IMR-90 (cell line): Measurements from ENCODE around the gene CD300H. TPM values are rescaled to one million over a fixed set of nuclear protein-coding genes. Genes with fewer than 3 reads are reported as not detected.

ENCODE experiments used
- ATAC-seq: fragments of 200-7000 bp; cut with Tn5 transposase; 2 replicates; pipeline ENCODE4 v1.9.1; 2020; ENCODE audit warnings: low read depth, mild to moderate bottlenecking, moderate library complexity
- BruUV-seq: library from RNA; stranded (reverse); fragments of 400-500 nt; replicated peaks from 2 replicates; lab custom pipeline; 2021; lab: Mats Ljungman, UMichigan
- CTCF ChIA-PET: fragments of 300-600 bp; formaldehyde crosslinking; extraction: SDS; loops from one replicate; lab custom pipeline; 2021; ENCODE audit warnings: antibody characterized with exemption; lab: Yijun Ruan, JAX
- POLR2A ChIA-PET: fragments of 300-600 bp; sonication (Branson Sonifier 250); formaldehyde crosslinking; loops from one replicate; lab custom pipeline; 2022; ENCODE audit warnings: antibody characterized with exemption; ENCODE audit not compliant: unreplicated experiment; lab: Charles Lee
- DNase-seq: peaks from one replicate; pipeline ENCODE4 v3.0.0; 2013
- H2AFZ ChIP-seq: replicated peaks from 2 replicates; pipeline ENCODE3; 2013; ENCODE audit warnings: low read length, mild to moderate bottlenecking; ENCODE audit not compliant: poor library complexity
- H2AK5ac ChIP-seq: 2 replicates; pipeline ENCODE4 v1.6.1; 2013; ENCODE audit warnings: low read depth, low read length, inconsistent platforms
- H2AK9ac ChIP-seq: replicated peaks from 2 replicates; pipeline ENCODE3; 2013; ENCODE audit warnings: mild to moderate bottlenecking, low read depth, low read length, moderate library complexity; ENCODE audit not compliant: poor library complexity
- H2BK120ac ChIP-seq: 2 replicates; pipeline ENCODE4 v1.6.1; 2013; ENCODE audit warnings: low read depth, low read length, inconsistent platforms
- H2BK15ac ChIP-seq: 3 replicates; pipeline ENCODE4 v1.6.1; 2013; ENCODE audit warnings: low read depth, low read length, inconsistent platforms
- H2BK20ac ChIP-seq: 2 replicates; pipeline ENCODE4 v1.6.1; 2013; ENCODE audit warnings: low read depth, mild to moderate bottlenecking, inconsistent platforms, low read length, moderate library complexity
- H2BK5ac ChIP-seq: 2 replicates; pipeline ENCODE4 v1.6.1; 2013; ENCODE audit warnings: mild to moderate bottlenecking, low read depth, low read length, inconsistent platforms; ENCODE audit not compliant: poor library complexity, severe bottlenecking
- H3K14ac ChIP-seq: replicated peaks from 2 replicates; pipeline ENCODE4 v1.6.1; 2013; ENCODE audit warnings: low read depth, low read length, inconsistent platforms
- H3K18ac ChIP-seq: 2 replicates; pipeline ENCODE4 v1.6.1; 2013; ENCODE audit warnings: low read depth, low read length, control low read depth
- H3K23ac ChIP-seq: 2 replicates; pipeline ENCODE4 v1.6.1; 2013; ENCODE audit warnings: low read depth, low read length, inconsistent platforms
- H3K27ac ChIP-seq: 2 replicates; pipeline ENCODE4 v1.5.1; 2013; ENCODE audit warnings: mild to moderate bottlenecking, control low read depth, low read length; ENCODE audit not compliant: insufficient read depth
- H3K27me3 ChIP-seq: 2 replicates; pipeline ENCODE4 v1.6.1; 2013; ENCODE audit warnings: low read length; ENCODE audit not compliant: control insufficient read depth, insufficient read depth
- H3K36me3 ChIP-seq: 2 replicates; pipeline ENCODE4 v1.6.1; 2013; ENCODE audit warnings: low read length, mixed read lengths; ENCODE audit not compliant: control insufficient read depth, insufficient read depth
- H3K4ac ChIP-seq: 2 replicates; pipeline ENCODE4 v1.6.1; 2013; ENCODE audit warnings: low read depth, low read length, inconsistent platforms
- H3K4me1 ChIP-seq: 2 replicates; pipeline ENCODE4 v1.6.1; 2013; ENCODE audit warnings: low read length, mixed read lengths; ENCODE audit not compliant: control insufficient read depth, insufficient read depth
- H3K4me2 ChIP-seq: 2 replicates; pipeline ENCODE4 v1.6.1; 2013; ENCODE audit warnings: low read depth, mild to moderate bottlenecking, control low read depth, low read length, moderate library complexity
- H3K4me3 ChIP-seq: 2 replicates; pipeline ENCODE4 v1.5.1; 2013; ENCODE audit warnings: low read depth, mild to moderate bottlenecking, control low read depth, low read length, moderate library complexity; ENCODE audit not compliant: insufficient read depth
- H3K56ac ChIP-seq: 2 replicates; pipeline ENCODE4 v1.6.1; 2013; ENCODE audit warnings: low read length, inconsistent platforms; ENCODE audit not compliant: insufficient read depth; ENCODE audit errors: extremely low read depth
- H3K79me1 ChIP-seq, 2 experiments: 2 replicates each; pipeline ENCODE4 v1.6.1; 2013; ENCODE audit warnings: low read length in 2 of 2, inconsistent platforms in 1 of 2, low read depth in 1 of 2
- H3K9ac ChIP-seq: 2 replicates; pipeline ENCODE4 v1.6.1; 2013; ENCODE audit warnings: low read depth, low read length, control low read depth
- H3K9me1 ChIP-seq: 2 replicates; pipeline ENCODE4 v1.6.1; 2013; ENCODE audit warnings: low read length, inconsistent platforms; ENCODE audit not compliant: insufficient read depth
- H3K9me3 ChIP-seq: 2 replicates; pipeline ENCODE4 v1.6.1; 2013; ENCODE audit warnings: low read length; ENCODE audit not compliant: control insufficient read depth, insufficient read depth
- H4K20me1 ChIP-seq: 2 replicates; pipeline ENCODE4 v1.6.1; 2013; ENCODE audit warnings: low read length, inconsistent platforms; ENCODE audit not compliant: insufficient read depth
- H4K5ac ChIP-seq: 2 replicates; pipeline ENCODE4 v1.6.1; 2013; ENCODE audit warnings: mild to moderate bottlenecking, low read depth, low read length, control low read depth
- H4K8ac ChIP-seq, 2 experiments: 2 replicates each; pipeline ENCODE4 v1.6.1; 2013; ENCODE audit warnings: low read depth in 2 of 2, low read length in 2 of 2, control low read depth in 1 of 2, inconsistent platforms in 1 of 2
- H4K91ac ChIP-seq: 2 replicates; pipeline ENCODE4 v1.6.1; 2013; ENCODE audit warnings: low read depth, low read length, inconsistent platforms; ENCODE audit not compliant: insufficient read depth
- BHLHE40 ChIP-seq: fragments of 150-350 bp; IDR thresholded peaks from 2 replicates; pipeline ENCODE4 v1.6.1; 2016; ENCODE audit warnings: mild to moderate bottlenecking, low read depth, low read length
- MAFK ChIP-seq: IDR thresholded peaks from 2 replicates; pipeline ENCODE4 v1.6.1; 2012; ENCODE audit warnings: low read depth, low read length, improper control_type of control experiment
- NFE2L2 ChIP-seq: fragments of 150-350 bp; IDR thresholded peaks from 2 replicates; pipeline ENCODE4 v1.6.1; 2016; ENCODE audit warnings: low read depth, mild to moderate bottlenecking, low read length
- POLR2A ChIP-seq: IDR thresholded peaks from 2 replicates; pipeline ENCODE4 v1.6.1; 2012; ENCODE audit warnings: mild to moderate bottlenecking, low read depth, low read length
- WGBS, 2 experiments: methylation state at CpG; one replicate each; pipeline versions ENCODE4 v1.1.5 to v1.1.7; 2013; ENCODE audit warnings: missing lambda C conversion rate in 2 of 2; ENCODE audit not compliant: insufficient read length in 1 of 2; ENCODE audit errors: extremely low coverage in 2 of 2; 5-methylcytosine and 5-hydroxymethylcytosine counted together
- dilution Hi-C: fragments of 300-500 bp; cut with HindIII; formaldehyde crosslinking; loops from one replicate; pipeline ENCODE4 v1.14.3; 2018; ENCODE audit warnings: low sequenced_read_pairs; ENCODE audit not compliant: unreplicated experiment
- in situ Hi-C: fragments of 300-500 bp; cut with MboI; formaldehyde crosslinking; loops from 3 replicates; pipeline ENCODE4 v1.14.3; 2019; ENCODE audit warnings: low sequenced_read_pairs, inconsistent platforms, mixed read lengths
- intact Hi-C: fragments of 100-400 bp; cut with micrococcal nuclease; formaldehyde crosslinking; loops from 2 replicates; pipeline ENCODE4 v1.10.0; 2022
- polyA plus RNA-seq, 3 experiments: library from polyadenylated mRNA; depleted of rRNA; stranded (reverse); fragments of >200 nt; gene quantifications; 2 replicates each; pipeline ENCODE4 v1.2.3, GENCODE V29; 2012; ENCODE audit warnings: low replicate concordance in 1 of 3
- total RNA-seq: library from RNA; depleted of rRNA; stranded (reverse); fragments of >200 nt; gene quantifications from 2 replicates; pipeline ENCODE4 v1.2.3, GENCODE V29; 2012

The CD300H gene
- total and polyA plus RNA-seq, 2 of the 4 experiments (the other 2 are of a cell fraction): not detected

DNA sequence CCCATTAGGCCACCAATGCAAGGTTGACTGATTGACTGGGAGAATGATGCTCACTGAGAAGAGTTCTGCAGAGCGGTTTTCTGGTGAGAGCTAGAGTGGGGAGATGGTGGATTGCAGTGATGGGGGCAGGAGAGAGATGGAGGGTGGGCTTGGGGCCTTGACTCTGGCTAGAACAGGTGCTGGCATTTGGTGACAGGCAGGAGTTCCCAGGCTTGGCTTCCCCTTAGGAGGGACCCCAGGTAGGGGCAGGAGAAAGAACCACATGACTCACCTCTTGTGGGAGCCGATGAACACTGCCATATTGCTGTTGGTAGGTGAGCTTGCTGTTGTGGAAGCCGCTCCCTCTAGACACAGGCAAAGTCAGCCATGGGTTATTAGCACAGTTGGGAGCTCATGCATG is 44.0 kb downstream of the CD300H start:
- H3K9ac ChIP-seq: no peak overlapping the region
- CTCF ChIA-PET: no interaction called here
- no peaks in the 10 kb centered on the region for H4K20me1 ChIP-seq
- no peak overlapping the region for H3K23ac ChIP-seq
- H3K36me3 ChIP-seq: no peaks in the 10 kb centered on the region
- no peak overlapping the region for H2AFZ ChIP-seq
- peaks cover 45% of the 10 kb centered on the region for H3K9me3 ChIP-seq
- no peak overlapping the region for H4K8ac ChIP-seq
- in situ Hi-C loops: no loop called here
- intact Hi-C loops: no loop called here
- no peaks in the 10 kb centered on the region for H3K4me1 ChIP-seq
- dilution Hi-C loops: no loop called here
- H3K27ac ChIP-seq: no peak overlapping the region
- DNase-seq: no peak
- H2BK5ac ChIP-seq: no peak overlapping the region
- H3K4me2 ChIP-seq: no peak overlapping the region
- H2BK15ac ChIP-seq: no peak overlapping the region
- no peak overlapping the region for H2AK9ac ChIP-seq
- no peak overlapping the region for H3K18ac ChIP-seq
- no peak overlapping the region for H3K4ac ChIP-seq
- no peak overlapping the region for H4K91ac ChIP-seq
- no peak overlapping the region for H3K14ac ChIP-seq
- no peak overlapping the region for H4K5ac ChIP-seq
- H3K79me1 ChIP-seq: no peaks in the 10 kb centered on the region
- 0% methylated on average over 1 of the region's 3 CpGs; no CpG with 5 or more reads in 1 of the 2 experiments for WGBS, 2 experiments
- ATAC-seq: no peak
- POLR2A ChIA-PET: no interaction called here
- no peaks in the 10 kb centered on the region for H3K9me1 ChIP-seq
- H2BK20ac ChIP-seq: no peak overlapping the region
- H3K4me3 ChIP-seq: no peak overlapping the region
- H2AK5ac ChIP-seq: no peak overlapping the region
- no peak overlapping the region for H2BK120ac ChIP-seq
- H3K56ac ChIP-seq: no peak overlapping the region
- BruUV-seq: no TSS peak
- TF ChIP-seq POLR2A (no peak), MAFK (no peak), NFE2L2 (no peak), BHLHE40 (no peak)
- H3K27me3 ChIP-seq: no peaks in the 10 kb centered on the region
